HEK293 (cell line): ENCODE results near the gene PRKG1.
"Not testable (repeated sequence)": the region's sequence is repeated elsewhere in the genome, so short reads cannot be mapped to it uniquely, and the experiment has no call there.

Source experiments
- CTCF ChIA-PET: fragments of 350-600 bp; formaldehyde crosslinking; extraction: SDS; loops from one replicate; lab custom pipeline; 2021; ENCODE audit warnings: antibody characterized with exemption; lab: Yijun Ruan, JAX
- POLR2A ChIA-PET: fragments of 300-600 bp; formaldehyde crosslinking; extraction: SDS; loops from one replicate; lab custom pipeline; 2020; ENCODE audit warnings: antibody characterized with exemption, inconsistent platforms; lab: Yijun Ruan, JAX
- H3K27ac ChIP-seq: fragments of 200-500 bp; sonication (Bioruptor generic); 2 replicates; pipeline ENCODE4 v1.5.1; 2014; ENCODE audit warnings: low read depth, low read length, control low read depth, inconsistent platforms; ENCODE audit errors: extremely low read depth
- H3K36me3 ChIP-seq, 2 experiments: fragments of 200-500 bp in 1 of 2; sonication (Bioruptor generic) in 1 of 2; 1 replicate in 1 of 2; 2 replicates in 1 of 2; pipeline ENCODE4 v1.5.1; 2014 to 2017; ENCODE audit warnings: inconsistent platforms in 2 of 2, low read length in 2 of 2; ENCODE audit not compliant: control insufficient read depth in 2 of 2, insufficient read depth in 1 of 2
- H3K4me1 ChIP-seq: fragments of 200-500 bp; sonication (Bioruptor generic); 2 replicates; pipeline ENCODE4 v1.5.1; 2014; ENCODE audit warnings: mild to moderate bottlenecking, low read length, inconsistent platforms; ENCODE audit not compliant: control insufficient read depth, insufficient read depth
- H3K4me3 ChIP-seq: 2 replicates; pipeline ENCODE4 v1.5.1; 2011; ENCODE audit warnings: low read depth, mild to moderate bottlenecking, control low read depth, low read length, moderate library complexity
- H3K9me3 ChIP-seq: fragments of 200-500 bp; sonication (Bioruptor generic); 2 replicates; pipeline ENCODE4 v1.5.1; 2014; ENCODE audit warnings: low read depth, low read length, inconsistent platforms; ENCODE audit not compliant: control insufficient read depth, insufficient read depth
- ATF2 ChIP-seq: fragments of 450-650 bp; formaldehyde crosslinking; IDR thresholded peaks from 2 replicates; pipeline ENCODE4 v1.5.1; 2016; ENCODE audit warnings: missing biosample characterization, missing genetic modification characterization, low read depth
- KLF16 ChIP-seq: fragments of 450-650 bp; formaldehyde crosslinking; IDR thresholded peaks from 2 replicates; pipeline ENCODE4 v1.5.1; 2017; ENCODE audit warnings: missing biosample characterization, missing genetic modification characterization
- PBX3 ChIP-seq: sonication (generic); formaldehyde crosslinking; IDR thresholded peaks from 2 replicates; pipeline ENCODE4 v1.8.1; 2022; ENCODE audit warnings: mild to moderate bottlenecking, moderate library complexity, missing genetic modification reagents
- PRDM1 ChIP-seq: fragments of 450-650 bp; formaldehyde crosslinking; IDR thresholded peaks from 2 replicates; pipeline ENCODE4; 2016; ENCODE audit warnings: missing biosample characterization, missing genetic modification characterization
- ZEB2 ChIP-seq: fragments of 450-650 bp; formaldehyde crosslinking; IDR thresholded peaks from 2 replicates; pipeline ENCODE4 v1.5.1; 2016; ENCODE audit warnings: missing biosample characterization, missing genetic modification characterization
- ZNF146 ChIP-seq: fragments of 450-650 bp; formaldehyde crosslinking; IDR thresholded peaks from 2 replicates; pipeline ENCODE4 v1.5.1; 2016; ENCODE audit warnings: missing biosample characterization, missing genetic modification characterization
- ZNF214 ChIP-seq: fragments of 450-650 bp; formaldehyde crosslinking; IDR thresholded peaks from 2 replicates; pipeline ENCODE4 v1.5.1; 2017; ENCODE audit warnings: missing biosample characterization, mild to moderate bottlenecking, missing genetic modification characterization, borderline replicate concordance
- ZNF274 ChIP-seq, 2 experiments: fragments of 200-500 bp in 1 of 2; fragments of 450-650 bp in 1 of 2; sonication (Bioruptor generic) in 1 of 2; formaldehyde crosslinking in 1 of 2; IDR thresholded peaks; 2 replicates each; pipeline versions ENCODE4 v1.5.1 to v1.6.1; 2014 to 2016; ENCODE audit warnings: borderline replicate concordance in 1 of 2, inconsistent platforms in 1 of 2, low read length in 1 of 2, missing biosample characterization in 1 of 2, missing genetic modification characterization in 1 of 2
- ZNF530 ChIP-seq: fragments of 450-650 bp; formaldehyde crosslinking; IDR thresholded peaks from 2 replicates; pipeline ENCODE4 v1.5.1; 2016; ENCODE audit warnings: low read depth, missing biosample characterization, missing genetic modification characterization
- ZNF560 ChIP-seq: fragments of 450-650 bp; formaldehyde crosslinking; IDR thresholded peaks from 2 replicates; pipeline ENCODE4 v1.5.1; 2017; ENCODE audit warnings: missing biosample characterization, missing genetic modification characterization, borderline replicate concordance
- ZNF670 ChIP-seq: fragments of 450-650 bp; formaldehyde crosslinking; IDR thresholded peaks from 2 replicates; pipeline ENCODE4 v1.5.1; 2016; ENCODE audit warnings: missing biosample characterization, missing genetic modification characterization, low read depth

Gene PRKG1

GRCh38 chr10:52032681-52033629 is 958.7 kb downstream of the PRKG1 start (continued):
- TF ChIP-seq ZNF274 (IDR thresholded peaks at IDR 0.05; ENCODE audit: low read length) (no peak), ZNF274 (tag by site-specific recombination; IDR thresholded peaks at IDR 0.05; ENCODE audit: borderline replicate concordance) (no peak)

GRCh38 chr10:52039002-52039793 is 964.9 kb downstream of the PRKG1 start:
- CTCF ChIA-PET, H3K4me3 ChIP-seq, H3K9me3 ChIP-seq, POLR2A ChIA-PET, H3K4me1 ChIP-seq, H3K36me3 ChIP-seq, H3K27ac ChIP-seq: not testable (repeated sequence)

- POLR2A ChIA-PET = no interaction called here
- TF ChIP-seq PRDM1 (tag by site-specific recombination) = peak; percentile 60; the same call in 1 of the 2 replicates
- no peak for TF ChIP-seq KLF16 (tag by site-specific recombination)
- TF ChIP-seq, all 188 proteins: peak for 1
- H3K36me3 ChIP-seq = no peaks in the 10 kb centered on the region
- CTCF ChIA-PET = interaction anchor here (0.5 to 0.7 kb wide), 2 partner anchors 26 to 561 kb away, joined by 5 read pairs; no protein-coding TSS in a partner anchor
- H3K9me3 ChIP-seq = no peaks in the 10 kb centered on the region
- no peak overlapping the region for H3K27ac ChIP-seq
- no peak overlapping the region for H3K4me3 ChIP-seq
- H3K4me1 ChIP-seq = no peaks in the 10 kb centered on the region
Observed at GRCh38 chr10:52040486-52040885, 966.2 kb downstream of the PRKG1 start.

GRCh38 chr10:52043811-52044210 is 969.5 kb downstream of the PRKG1 start:
- CTCF ChIA-PET = no interaction called here
- H3K4me3 ChIP-seq = no peak overlapping the region
- no peak overlapping the region for H3K27ac ChIP-seq
- H3K9me3 ChIP-seq = no peaks in the 10 kb centered on the region
- TF ChIP-seq PBX3 (CRISPR knock-in tag) (no peak), ZNF560 (tag by site-specific recombination) (no peak), ZEB2 (tag by site-specific recombination) (no peak), ZNF530 (no peak), ZNF214 (tag by site-specific recombination) (no peak), ZNF146 (tag by site-specific recombination) (no peak)
- no peaks in the 10 kb centered on the region for H3K4me1 ChIP-seq
- POLR2A ChIA-PET = no interaction called here
- H3K36me3 ChIP-seq = no peaks in the 10 kb centered on the region

- Histone ChIP-seq H3K27ac (no peak overlapping the region), H3K4me3 (no peak overlapping the region), H3K9me3 (no peaks in the 10 kb centered on the region), H3K36me3 (no peaks in the 10 kb centered on the region), H3K4me1 (no peaks in the 10 kb centered on the region)
- ChIA-PET CTCF (interaction anchor here (0.5 kb wide), 1 partner anchor 1748 kb away, joined by 3 read pairs; no protein-coding TSS in a partner anchor), POLR2A (no interaction called here)
- TF ChIP-seq ATF2 (peak; percentile 93), ZNF670 (tag by site-specific recombination) (no peak)
Observed at GRCh38 chr10:52048051-52048450, 973.8 kb downstream of the PRKG1 start.
